PC-9 (cell line): Measurements from ENCODE around the gene COL4A6. TPM values are rescaled to one million over a fixed set of nuclear protein-coding genes. Genes with fewer than 3 reads are reported as not detected.

Experiments used
- BruUV-seq: library from RNA; stranded (reverse); fragments of 400-500 nt; replicated peaks from 2 replicates; lab custom pipeline; 2021; lab: Mats Ljungman, UMichigan
- CTCF ChIA-PET: fragments of 300-600 bp; sonication (Branson Sonifier 250); formaldehyde crosslinking; loops from one replicate; lab custom pipeline; 2022; ENCODE audit warnings: antibody characterized with exemption; lab: Charles Lee
- POLR2A ChIA-PET: fragments of 300-600 bp; sonication (Branson Sonifier 250); formaldehyde crosslinking; loops from one replicate; lab custom pipeline; 2022; ENCODE audit warnings: antibody characterized with exemption; ENCODE audit not compliant: unreplicated experiment; lab: Charles Lee
- DNase-seq, 2 experiments: peaks; one replicate each; pipeline versions ENCODE4 v3.0.0 to v3.0.0-alpha.2; 2015 to 2022; ENCODE audit warnings: mixed read lengths in 1 of 2
- H2AFZ ChIP-seq: fragments of 200-600 bp; sonication (generic); 2 replicates; pipeline ENCODE4 v1.8.1; 2017; ENCODE audit warnings: antibody characterized with exemption
- H3F3A ChIP-seq: fragments of 200-600 bp; sonication (generic); 2 replicates; pipeline ENCODE4 v1.8.1; 2017; ENCODE audit warnings: antibody characterized with exemption, mild to moderate bottlenecking, low read depth; ENCODE audit not compliant: insufficient read depth
- H3K27ac ChIP-seq: fragments of 200-600 bp; sonication (generic); 2 replicates; pipeline ENCODE4 v1.6.1; 2016; ENCODE audit warnings: mixed run types
- H3K27me3 ChIP-seq: fragments of 200-600 bp; sonication (generic); 2 replicates; pipeline ENCODE4 v1.6.1; 2016; ENCODE audit warnings: low read depth, mixed run types; ENCODE audit not compliant: insufficient read depth
- H3K36me3 ChIP-seq: fragments of 200-600 bp; sonication (generic); 2 replicates; pipeline ENCODE4 v1.6.1; 2016; ENCODE audit warnings: low read depth, mixed run types
- H3K4me1 ChIP-seq: fragments of 200-600 bp; sonication (generic); replicated peaks from 2 replicates; pipeline ENCODE4 v1.6.1; 2016; ENCODE audit warnings: mixed run types; ENCODE audit not compliant: insufficient read depth
- H3K4me2 ChIP-seq: fragments of 200-600 bp; sonication (generic); 2 replicates; pipeline ENCODE4 v1.6.1; 2017; ENCODE audit warnings: mixed run types
- H3K4me3 ChIP-seq: fragments of 200-600 bp; sonication (generic); 2 replicates; pipeline ENCODE4 v1.6.1; 2016; ENCODE audit warnings: mixed run types
- H3K79me2 ChIP-seq: fragments of 200-600 bp; sonication (generic); 2 replicates; pipeline ENCODE4 v1.6.1; 2017; ENCODE audit warnings: low read depth, mixed run types
- H3K9me2 ChIP-seq: fragments of 200-600 bp; sonication (generic); 2 replicates; pipeline ENCODE4 v1.8.1; 2017; ENCODE audit warnings: mild to moderate bottlenecking; ENCODE audit not compliant: insufficient read depth
- H3K9me3 ChIP-seq: fragments of 200-600 bp; sonication (generic); 2 replicates; pipeline ENCODE4 v1.8.1; 2016; ENCODE audit warnings: low read depth; ENCODE audit not compliant: insufficient read depth
- H4K20me1 ChIP-seq: fragments of 200-600 bp; sonication (generic); 2 replicates; pipeline ENCODE4 v1.8.1; 2017; ENCODE audit not compliant: insufficient read depth
- CTCF ChIP-seq: fragments of 200-600 bp; sonication (generic); conservative IDR thresholded peaks from 2 replicates; pipeline ENCODE4 v1.6.1; 2017; ENCODE audit warnings: mixed run types, antibody characterized with exemption, mild to moderate bottlenecking, moderate library complexity
- EZH2 ChIP-seq: fragments of 200-600 bp; sonication (generic); IDR thresholded peaks from 2 replicates; pipeline ENCODE4 v1.8.0; 2017; ENCODE audit warnings: antibody characterized with exemption, low read depth
- intact Hi-C: fragments of 100-400 bp; cut with micrococcal nuclease; formaldehyde crosslinking; loops from one replicate; pipeline ENCODE4 v1.10.0; 2022; ENCODE audit not compliant: unreplicated experiment
- total RNA-seq: library from RNA; stranded (reverse); gene quantifications from 2 replicates; pipeline ENCODE4 v1.2.3, GENCODE V29; 2021

COL4A6 gene
- total RNA-seq, 1 experiment from 2014 or later = 15.5 TPM

- intact Hi-C loops = no loop called here
- TF ChIP-seq EZH2 (no peak), CTCF (no peak)
- no peak for DNase-seq
- Histone ChIP-seq H2AFZ (no peak overlapping the region), H3K4me2 (no peak overlapping the region), H3F3A (no peaks in the 10 kb centered on the region), H3K4me3 (no peak overlapping the region), H3K4me1 (peaks cover 9% of the 10 kb centered on the region), H3K79me2 (no peaks in the 10 kb centered on the region), H4K20me1 (no peaks in the 10 kb centered on the region), H3K27me3 (no peaks in the 10 kb centered on the region), H3K9me2 (no peaks in the 10 kb centered on the region; the same call in 1 of the 2 replicates), H3K36me3 (no peaks in the 10 kb centered on the region), H3K27ac (no peak overlapping the region), H3K9me3 (no peaks in the 10 kb centered on the region)
- ChIA-PET CTCF (no interaction called here), POLR2A (no interaction called here)
- BruUV-seq = no TSS peak
Observed at GRCh38 chrX:108168961-108169740, 269.1 kb downstream of the COL4A6 start.

DNA sequence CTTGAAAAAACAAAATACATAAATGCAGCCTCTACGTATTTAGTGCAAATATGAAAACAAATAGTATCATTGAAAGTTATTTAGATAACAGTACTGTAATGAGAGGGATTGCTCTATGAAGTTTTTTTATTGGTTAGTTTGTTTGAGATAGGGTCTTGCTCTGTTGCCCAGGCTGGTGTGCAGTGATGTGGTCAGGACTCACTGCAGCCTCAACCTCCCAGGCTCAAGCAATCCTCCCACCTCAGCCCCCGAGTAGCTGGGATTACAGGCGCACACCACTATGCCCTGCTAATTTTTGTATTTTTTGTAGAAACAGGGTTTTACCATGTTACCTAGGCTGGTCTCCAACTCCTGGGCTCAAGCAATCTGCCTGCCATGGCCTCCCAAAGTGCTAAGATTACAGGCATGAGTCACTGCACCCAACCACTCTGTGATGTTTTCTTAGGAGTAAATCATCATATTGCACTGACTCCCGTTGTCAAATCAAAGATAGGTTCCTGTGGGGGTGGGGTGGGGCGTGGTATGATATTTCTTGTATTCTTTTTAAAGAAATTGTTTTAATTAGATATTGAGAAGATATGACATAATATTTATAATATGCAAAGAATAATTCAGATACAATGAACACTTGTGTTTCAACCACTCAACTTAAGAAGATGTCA, 270.9 kb downstream of the COL4A6 start:
- BruUV-seq = no TSS peak
- no peak overlapping the region for H2AFZ ChIP-seq
- DNase-seq = peak; percentile 17 to 40

More for the DNA sequence above, 270.9 kb downstream of the COL4A6 start:
- no peak overlapping the region for H3K27ac ChIP-seq
- no peak overlapping the region for H3K4me2 ChIP-seq
- POLR2A ChIA-PET = no interaction called here
- no peaks in the 10 kb centered on the region for H4K20me1 ChIP-seq
- intact Hi-C loops = no loop called here
- H3K4me3 ChIP-seq = no peak overlapping the region
- H3K36me3 ChIP-seq = no peaks in the 10 kb centered on the region
- H3K79me2 ChIP-seq = no peaks in the 10 kb centered on the region
- H3K9me3 ChIP-seq = no peaks in the 10 kb centered on the region
- peaks cover 9% of the 10 kb centered on the region for H3K4me1 ChIP-seq
- no peaks in the 10 kb centered on the region for H3K27me3 ChIP-seq
- no peaks in the 10 kb centered on the region for H3F3A ChIP-seq
- CTCF ChIA-PET = no interaction called here
- TF ChIP-seq EZH2 (no peak), CTCF (no peak)
- H3K9me2 ChIP-seq = no peaks in the 10 kb centered on the region; the same call in 1 of the 2 replicates
